ENCODE results near the gene SLC12A2.

DNA sequence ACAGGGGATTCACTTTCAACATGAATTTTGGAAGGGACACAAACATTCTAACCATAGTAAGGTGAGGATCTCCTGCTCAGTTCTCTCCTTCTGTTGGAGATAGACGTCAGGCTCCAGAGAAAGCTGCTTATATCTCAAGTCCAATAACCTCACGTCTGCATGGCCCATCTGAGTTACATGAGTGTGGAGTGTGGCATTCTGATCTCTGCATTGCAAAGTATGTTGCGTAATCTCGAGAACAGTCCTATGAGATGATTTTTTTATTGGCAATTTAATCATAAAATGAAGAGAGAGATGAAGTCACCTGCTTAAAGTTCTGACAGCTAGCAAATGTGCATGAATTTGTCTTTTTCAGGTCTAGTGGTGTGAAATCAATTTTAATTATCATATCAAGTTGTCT lies 118.8 kb downstream of the SLC12A2 start:
- TF ChIP-seq, protein P1, sequence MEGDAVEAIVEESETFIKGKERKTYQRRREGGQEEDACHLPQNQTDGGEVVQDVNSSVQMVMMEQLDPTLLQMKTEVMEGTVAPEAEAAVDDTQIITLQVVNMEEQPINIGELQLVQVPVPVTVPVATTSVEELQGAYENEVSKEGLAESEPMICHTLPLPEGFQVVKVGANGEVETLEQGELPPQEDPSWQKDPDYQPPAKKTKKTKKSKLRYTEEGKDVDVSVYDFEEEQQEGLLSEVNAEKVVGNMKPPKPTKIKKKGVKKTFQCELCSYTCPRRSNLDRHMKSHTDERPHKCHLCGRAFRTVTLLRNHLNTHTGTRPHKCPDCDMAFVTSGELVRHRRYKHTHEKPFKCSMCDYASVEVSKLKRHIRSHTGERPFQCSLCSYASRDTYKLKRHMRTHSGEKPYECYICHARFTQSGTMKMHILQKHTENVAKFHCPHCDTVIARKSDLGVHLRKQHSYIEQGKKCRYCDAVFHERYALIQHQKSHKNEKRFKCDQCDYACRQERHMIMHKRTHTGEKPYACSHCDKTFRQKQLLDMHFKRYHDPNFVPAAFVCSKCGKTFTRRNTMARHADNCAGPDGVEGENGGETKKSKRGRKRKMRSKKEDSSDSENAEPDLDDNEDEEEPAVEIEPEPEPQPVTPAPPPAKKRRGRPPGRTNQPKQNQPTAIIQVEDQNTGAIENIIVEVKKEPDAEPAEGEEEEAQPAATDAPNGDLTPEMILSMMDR (IDR thresholded peaks at IDR 0.05) = no peak
- no peak for TF ChIP-seq EZH2 (IDR thresholded peaks at IDR 0.05)

All from neural progenitor cell (in vitro differentiated cells).